Endothelial cell of umbilical vein (primary cell): ENCODE data around the gene SDF2. TPM values are rescaled to one million over a fixed set of nuclear protein-coding genes. Genes with fewer than 3 reads are reported as not detected.

Experiments used
- BruUV-seq: library from RNA; stranded (reverse); fragments of 400-500 nt; replicated peaks from 2 replicates; lab custom pipeline; 2021; lab: Mats Ljungman, UMichigan
- CTCF ChIA-PET: fragments of 300-600, 350-600 bp; sonication (Branson Sonifier 250); formaldehyde crosslinking; loops from one replicate; lab custom pipeline; 2021; ENCODE audit warnings: antibody characterized with exemption, inconsistent platforms; lab: Charles Lee
- POLR2A ChIA-PET: fragments of 300-600, 350-600 bp; sonication (Branson Sonifier 250); formaldehyde crosslinking; loops from one replicate; lab custom pipeline; 2021; ENCODE audit warnings: antibody characterized with exemption, inconsistent platforms; lab: Charles Lee
- DNase-seq: peaks from one replicate; pipeline ENCODE4 v3.0.0-alpha.2; 2011; ENCODE audit warnings: low read depth, low spot score
- FAIRE-seq: peaks from 2 replicates; lab custom pipeline; 2011; peaks lifted over from hg19 to GRCh38; lab: Jason Lieb, UNC
- H2AFZ ChIP-seq: 2 replicates; pipeline ENCODE4 v1.6.0; 2012; ENCODE audit warnings: low read depth, low read length, control low read depth, inconsistent platforms
- H3K27ac ChIP-seq: 2 replicates; pipeline ENCODE4 v1.5.1; 2011; ENCODE audit warnings: low read depth, mild to moderate bottlenecking, control low read depth, low read length, moderate library complexity; ENCODE audit not compliant: insufficient read depth
- H3K27me3 ChIP-seq, 2 experiments: 2 replicates each; pipeline versions ENCODE4 v1.6.0 to v1.6.1; 2011; ENCODE audit warnings: low read length in 2 of 2, mixed read lengths in 1 of 2; ENCODE audit not compliant: control insufficient read depth in 2 of 2, insufficient read depth in 2 of 2
- H3K36me3 ChIP-seq, 2 experiments: 2 replicates in 1 of 2; 3 replicates in 1 of 2; pipeline ENCODE4 v1.5.1; 2011; ENCODE audit warnings: low read length in 2 of 2, mild to moderate bottlenecking in 1 of 2, moderate library complexity in 1 of 2; ENCODE audit not compliant: control insufficient read depth in 2 of 2, insufficient read depth in 2 of 2; ENCODE audit errors: extremely low read depth in 1 of 2
- H3K4me1 ChIP-seq: 3 replicates; pipeline ENCODE4 v1.5.1; 2011; ENCODE audit warnings: mild to moderate bottlenecking, low read length; ENCODE audit not compliant: control insufficient read depth, insufficient read depth; ENCODE audit errors: extremely low read depth
- H3K4me2 ChIP-seq: 2 replicates; pipeline ENCODE4 v1.6.1; 2011; ENCODE audit warnings: low read length, control low read depth, mixed read lengths; ENCODE audit not compliant: insufficient read depth
- H3K4me3 ChIP-seq, 3 experiments: fragments of 200-600 bp in 1 of 3; sonication (generic), shearing (Covaris generic) in 1 of 3; replicated peaks in 1 of 3; 2 replicates each; pipeline ENCODE4 v1.5.1; 2011 to 2016; ENCODE audit warnings: control low read depth in 3 of 3, low read length in 3 of 3, mild to moderate bottlenecking in 2 of 3, inconsistent platforms in 1 of 3, low read depth in 1 of 3, moderate library complexity in 1 of 3; ENCODE audit not compliant: insufficient read depth in 1 of 3
- H3K79me2 ChIP-seq: 2 replicates; pipeline ENCODE4 v1.6.0; 2012; ENCODE audit warnings: low read length, inconsistent platforms; ENCODE audit not compliant: control insufficient read depth, insufficient read depth
- H3K9ac ChIP-seq: replicated peaks from 2 replicates; pipeline ENCODE3; 2011; ENCODE audit warnings: low read length, control low read depth; ENCODE audit not compliant: insufficient read depth; ENCODE audit errors: extremely low read depth
- H3K9me1 ChIP-seq: replicated peaks from 3 replicates; pipeline ENCODE4 v1.6.0; 2011; ENCODE audit warnings: mild to moderate bottlenecking, low read length; ENCODE audit not compliant: control insufficient read depth, insufficient read depth; ENCODE audit errors: extremely low read depth
- H3K9me3 ChIP-seq: replicated peaks from 2 replicates; pipeline ENCODE4 v1.5.1; 2012; ENCODE audit warnings: low read length, inconsistent platforms; ENCODE audit not compliant: control insufficient read depth, insufficient read depth
- H4K20me1 ChIP-seq: replicated peaks from 2 replicates; pipeline ENCODE3; 2011; ENCODE audit warnings: mild to moderate bottlenecking, low read length; ENCODE audit not compliant: control insufficient read depth, insufficient read depth; ENCODE audit errors: extremely low read depth
- EZH2 ChIP-seq: IDR thresholded peaks from 2 replicates; pipeline ENCODE4 v1.6.1; 2012; ENCODE audit warnings: borderline replicate concordance, low read depth, mild to moderate bottlenecking, moderate library complexity, low read length, inconsistent platforms; ENCODE audit not compliant: severe bottlenecking
- FOS ChIP-seq: IDR thresholded peaks from 2 replicates; pipeline ENCODE4 v1.6.1; 2011; ENCODE audit warnings: mild to moderate bottlenecking, low read length, moderate library complexity, borderline replicate concordance; ENCODE audit not compliant: insufficient read depth
- GATA2 ChIP-seq: IDR thresholded peaks from 2 replicates; pipeline ENCODE4 v1.7.0; 2011; ENCODE audit warnings: low read depth, mild to moderate bottlenecking, moderate library complexity, mixed read lengths, low read length; ENCODE audit not compliant: insufficient read length, insufficient read depth
- JUN ChIP-seq: IDR thresholded peaks from 2 replicates; pipeline ENCODE4 v1.6.1; 2011; ENCODE audit warnings: borderline replicate concordance, low read depth; ENCODE audit not compliant: insufficient read length, insufficient read depth
- MAX ChIP-seq: IDR thresholded peaks from 2 replicates; pipeline ENCODE4 v1.6.1; 2011; ENCODE audit not compliant: insufficient read depth, insufficient read length
- MYC ChIP-seq: IDR thresholded peaks from one replicate; pipeline ENCODE4 v1.6.1; 2011; ENCODE audit warnings: mild to moderate bottlenecking, low read depth, low read length
- POLR2A ChIP-seq: IDR thresholded peaks from 2 replicates; pipeline ENCODE4 v1.6.1; 2012; ENCODE audit warnings: low read depth, mild to moderate bottlenecking, control low read depth, low read length
- POLR2AphosphoS5 ChIP-seq: IDR thresholded peaks from 2 replicates; pipeline ENCODE4 v1.6.1; 2012; ENCODE audit warnings: low read depth, mild to moderate bottlenecking, control low read depth, low read length, moderate library complexity; ENCODE audit not compliant: insufficient read depth
- dilution Hi-C: fragments of 300-500 bp; cut with MboI; formaldehyde crosslinking; loops from one replicate; pipeline ENCODE4 v1.15.0; 2019; ENCODE audit warnings: low sequenced_read_pairs; ENCODE audit not compliant: extremely low pct_ligation_motif_present
- intact Hi-C: fragments of 100-400 bp; cut with micrococcal nuclease; formaldehyde crosslinking; loops from one replicate; pipeline ENCODE4 v1.10.0; 2022
- polyA plus RNA-seq, 4 experiments: library from polyadenylated mRNA; depleted of rRNA in 3 of 4; stranded (reverse) in 3 of 4; unstranded in 1 of 4; fragments of >200 nt; gene quantifications; 2 replicates each; pipeline versions ENCODE4 v1.2.1 to v1.2.3, GENCODE V29; 2011 to 2012; ENCODE audit warnings: missing spikeins in 1 of 4
- total RNA-seq: library from RNA; stranded (reverse); gene quantifications from 2 replicates; pipeline ENCODE4 v1.2.3, GENCODE V29; 2021
- TF ChIP-seq, protein P1 (sequence below), 2 donors: IDR thresholded peaks; 1 replicate in 1 of 2; 2 replicates in 1 of 2; pipeline ENCODE4 v1.5.1; 2011; ENCODE audit warnings: low read length in 2 of 2, mild to moderate bottlenecking in 2 of 2, moderate library complexity in 2 of 2, control low read depth in 1 of 2, inconsistent platforms in 1 of 2, low read depth in 1 of 2; ENCODE audit not compliant: insufficient read depth in 1 of 2; ENCODE audit errors: extremely low read depth in 1 of 2

Gene SDF2
- total and polyA plus RNA-seq, 2 donors (not counting 3 experiments of a cell fraction or from before 2014, with no cell fraction given): 52.6 to 77.9 TPM

DNA sequence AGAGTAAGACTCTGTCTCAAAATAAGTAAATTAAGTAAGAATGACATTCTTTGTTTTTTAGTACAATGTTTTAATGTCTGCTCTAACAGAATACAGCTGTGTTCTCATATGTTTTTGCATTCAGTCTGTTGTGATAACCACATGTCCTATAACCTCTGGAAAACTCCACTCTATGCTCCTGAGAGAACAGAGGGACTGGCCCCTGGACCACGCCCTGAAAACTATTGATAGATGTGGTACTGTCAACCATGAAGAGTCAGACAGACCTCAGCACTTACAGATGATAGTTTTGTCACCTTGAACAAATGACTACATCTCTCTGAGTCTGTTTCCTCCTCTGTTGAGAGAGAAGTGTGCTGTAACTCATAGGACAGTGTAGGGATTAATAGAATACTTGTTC is 8.2 kb upstream of the SDF2 start:
- CTCF ChIA-PET: no interaction called here
- peaks cover 21 to 29% of the 10 kb centered on the region in 2 experiments for H3K36me3 ChIP-seq
- no peak overlapping the region for H3K4me2 ChIP-seq
- DNase-seq (no peak), FAIRE-seq (no peak)
- no peak overlapping the region for H3K9ac ChIP-seq
- H3K27ac ChIP-seq: no peak overlapping the region
- no peaks in the 10 kb centered on the region for H4K20me1 ChIP-seq
- dilution Hi-C loops: no loop called here
- no TSS peak for BruUV-seq
- no peaks in the 10 kb centered on the region for H3K9me3 ChIP-seq
- intact Hi-C loops: no loop called here
- no peaks in the 10 kb centered on the region for H3K27me3 ChIP-seq
- peaks cover 33% of the 10 kb centered on the region for H3K79me2 ChIP-seq
- H3K4me3 ChIP-seq: no peak overlapping the region
- H2AFZ ChIP-seq: no peak overlapping the region
- no peak for TF ChIP-seq MAX
- H3K9me1 ChIP-seq: no peaks in the 10 kb centered on the region
- POLR2A ChIA-PET: no interaction called here
- no peaks in the 10 kb centered on the region for H3K4me1 ChIP-seq

- POLR2A ChIA-PET: no interaction called here
- CTCF ChIA-PET: interaction anchor here (1.4 to 1.9 kb wide), 3 partner anchors 9 to 34 kb away, joined by 3 to 7 read pairs (median 3); no protein-coding TSS in a partner anchor
- Histone ChIP-seq H2AFZ (no peak overlapping the region), H3K4me1 (peaks cover 6% of the 10 kb centered on the region), H3K79me2 (peaks cover 53% of the 10 kb centered on the region), H3K27ac (no peak overlapping the region), H3K27me3 (no peaks in the 10 kb centered on the region), H4K20me1 (no peaks in the 10 kb centered on the region), H3K4me3 (no peak overlapping the region), H3K9me1 (no peaks in the 10 kb centered on the region), H3K9ac (no peak overlapping the region), H3K9me3 (no peaks in the 10 kb centered on the region), H3K4me2 (no peak overlapping the region), H3K36me3 (peaks cover 12% of the 10 kb centered on the region in 2 experiments)
- intact Hi-C loops (no loop called here), dilution Hi-C loops (no loop called here)
- DNase-seq: no peak
- BruUV-seq: no TSS peak
- no peak for FAIRE-seq
- TF ChIP-seq JUN (no peak), POLR2A (no peak), FOS (no peak), MYC (no peak), MAX (no peak), GATA2 (no peak), EZH2 (no peak), POLR2AphosphoS5 (no peak)
- TF ChIP-seq, protein P1, sequence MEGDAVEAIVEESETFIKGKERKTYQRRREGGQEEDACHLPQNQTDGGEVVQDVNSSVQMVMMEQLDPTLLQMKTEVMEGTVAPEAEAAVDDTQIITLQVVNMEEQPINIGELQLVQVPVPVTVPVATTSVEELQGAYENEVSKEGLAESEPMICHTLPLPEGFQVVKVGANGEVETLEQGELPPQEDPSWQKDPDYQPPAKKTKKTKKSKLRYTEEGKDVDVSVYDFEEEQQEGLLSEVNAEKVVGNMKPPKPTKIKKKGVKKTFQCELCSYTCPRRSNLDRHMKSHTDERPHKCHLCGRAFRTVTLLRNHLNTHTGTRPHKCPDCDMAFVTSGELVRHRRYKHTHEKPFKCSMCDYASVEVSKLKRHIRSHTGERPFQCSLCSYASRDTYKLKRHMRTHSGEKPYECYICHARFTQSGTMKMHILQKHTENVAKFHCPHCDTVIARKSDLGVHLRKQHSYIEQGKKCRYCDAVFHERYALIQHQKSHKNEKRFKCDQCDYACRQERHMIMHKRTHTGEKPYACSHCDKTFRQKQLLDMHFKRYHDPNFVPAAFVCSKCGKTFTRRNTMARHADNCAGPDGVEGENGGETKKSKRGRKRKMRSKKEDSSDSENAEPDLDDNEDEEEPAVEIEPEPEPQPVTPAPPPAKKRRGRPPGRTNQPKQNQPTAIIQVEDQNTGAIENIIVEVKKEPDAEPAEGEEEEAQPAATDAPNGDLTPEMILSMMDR (IDR thresholded peaks at IDR 0.05; ENCODE audit: extremely low read depth in 1 of 2, insufficient read depth in 1 of 2, low read depth in 1 of 2, low read length in 2 of 2): no peak
Measured at GRCh38 chr17:28667870-28668269, 6.2 kb upstream of the SDF2 start.
